H9 (cell line): ENCODE measurements around the gene CLEC10A. TPM values are rescaled to one million over a fixed set of nuclear protein-coding genes. Genes with fewer than 3 reads are reported as not detected.
A peak's percentile ranks its signal among the peaks of the same experiment; 100 is the strongest.

Experiments
- DNase-seq: peaks from one replicate; pipeline ENCODE4 v3.0.0-alpha.2; 2017
- H2AFZ ChIP-seq: one replicate; pipeline ENCODE4 v1.6.1; 2013; ENCODE audit warnings: mild to moderate bottlenecking, low read length, control low read depth, moderate library complexity
- H2AK5ac ChIP-seq: 2 replicates; pipeline ENCODE4 v1.6.1; 2013; ENCODE audit warnings: low read length, control low read depth, mixed read lengths; ENCODE audit not compliant: insufficient read length
- H2BK120ac ChIP-seq: one replicate; pipeline ENCODE4 v1.6.1; 2013; ENCODE audit warnings: low read depth, mild to moderate bottlenecking, low read length, control low read depth, inconsistent platforms; ENCODE audit not compliant: poor library complexity, severe bottlenecking
- H2BK12ac ChIP-seq: 2 replicates; pipeline ENCODE4 v1.6.1; 2013; ENCODE audit warnings: low read length, control low read depth, mixed read lengths, low read depth; ENCODE audit not compliant: insufficient read length
- H2BK15ac ChIP-seq: 2 replicates; pipeline ENCODE4 v1.6.1; 2013; ENCODE audit warnings: low read depth, low read length, control low read depth
- H2BK20ac ChIP-seq: one replicate; pipeline ENCODE4 v1.6.1; 2013; ENCODE audit warnings: low read depth, mild to moderate bottlenecking, low read length, control low read depth, inconsistent platforms; ENCODE audit not compliant: poor library complexity, severe bottlenecking
- H2BK5ac ChIP-seq: 2 replicates; pipeline ENCODE4 v1.6.1; 2013; ENCODE audit warnings: low read length, control low read depth, mixed read lengths; ENCODE audit not compliant: insufficient read length
- H3K14ac ChIP-seq: 2 replicates; pipeline ENCODE4 v1.6.1; 2013; ENCODE audit warnings: low read length, control low read depth; ENCODE audit not compliant: insufficient read depth
- H3K18ac ChIP-seq: 2 replicates; pipeline ENCODE4 v1.6.1; 2013; ENCODE audit warnings: low read depth, mild to moderate bottlenecking, mixed read lengths, low read length, control low read depth; ENCODE audit not compliant: insufficient read length
- H3K23ac ChIP-seq: 2 replicates; pipeline ENCODE4 v1.6.1; 2013; ENCODE audit warnings: low read length, control low read depth, mixed read lengths, low read depth; ENCODE audit not compliant: insufficient read length
- H3K23me2 ChIP-seq: 2 replicates; pipeline ENCODE4 v1.6.1; 2013; ENCODE audit warnings: low read depth, mild to moderate bottlenecking, mixed read lengths, low read length, control low read depth; ENCODE audit not compliant: insufficient read length, poor library complexity, severe bottlenecking
- H3K27ac ChIP-seq: 2 replicates; pipeline ENCODE4 v1.5.1; 2013; ENCODE audit warnings: low read length, control low read depth, mixed read lengths, low read depth; ENCODE audit not compliant: insufficient read length
- H3K27me3 ChIP-seq: 2 replicates; pipeline ENCODE4 v1.6.1; 2013; ENCODE audit warnings: low read length, control low read depth, inconsistent platforms; ENCODE audit not compliant: insufficient read depth
- H3K4ac ChIP-seq: 2 replicates; pipeline ENCODE4 v1.6.1; 2013; ENCODE audit warnings: low read depth, mild to moderate bottlenecking, control low read depth, inconsistent platforms, low read length, moderate library complexity
- H3K4me1 ChIP-seq: 2 replicates; pipeline ENCODE4 v1.6.1; 2013; ENCODE audit warnings: low read length, control low read depth, inconsistent platforms; ENCODE audit not compliant: insufficient read depth
- H3K4me2 ChIP-seq: 2 replicates; pipeline ENCODE4 v1.6.1; 2013; ENCODE audit warnings: low read length, control low read depth, mixed read lengths; ENCODE audit not compliant: insufficient read length, insufficient read depth
- H3K56ac ChIP-seq: 2 replicates; pipeline ENCODE4 v1.6.1; 2013; ENCODE audit warnings: low read depth, mild to moderate bottlenecking, mixed read lengths, low read length, control low read depth; ENCODE audit not compliant: insufficient read length
- H3K79me1 ChIP-seq: 2 replicates; pipeline ENCODE4 v1.6.1; 2013; ENCODE audit warnings: low read depth, mild to moderate bottlenecking, moderate library complexity, low read length, control low read depth, inconsistent platforms; ENCODE audit not compliant: insufficient read depth, poor library complexity, severe bottlenecking
- H3K79me2 ChIP-seq: 2 replicates; pipeline ENCODE4 v1.6.1; 2013; ENCODE audit warnings: low read length, control low read depth, inconsistent platforms; ENCODE audit not compliant: insufficient read depth
- H3K9ac ChIP-seq: 2 replicates; pipeline ENCODE4 v1.6.1; 2013; ENCODE audit warnings: low read length, control low read depth, mixed read lengths; ENCODE audit not compliant: insufficient read length; ENCODE audit errors: extremely low read depth
- H3K9me3 ChIP-seq: one replicate; pipeline ENCODE4 v1.6.1; 2013; ENCODE audit warnings: low read depth, low read length, inconsistent platforms; ENCODE audit not compliant: control insufficient read depth
- H3T11ph ChIP-seq: one replicate; pipeline ENCODE4 v1.6.1; 2013; ENCODE audit warnings: mild to moderate bottlenecking, low read length, control low read depth, inconsistent platforms
- H4K20me1 ChIP-seq: one replicate; pipeline ENCODE4 v1.6.1; 2013; ENCODE audit not compliant: control insufficient read depth, insufficient read length, insufficient read depth
- H4K5ac ChIP-seq: 2 replicates; pipeline ENCODE4 v1.6.1; 2013; ENCODE audit warnings: low read depth, mild to moderate bottlenecking, mixed read lengths, low read length, control low read depth; ENCODE audit not compliant: insufficient read length
- H4K8ac ChIP-seq: replicated peaks from 2 replicates; pipeline ENCODE4 v1.6.1; 2013; ENCODE audit warnings: low read length, control low read depth, mixed read lengths, low read depth; ENCODE audit not compliant: insufficient read length
- H4K91ac ChIP-seq: 2 replicates; pipeline ENCODE4 v1.6.1; 2013; ENCODE audit warnings: low read depth, mild to moderate bottlenecking, moderate library complexity, mixed read lengths, low read length, control low read depth; ENCODE audit not compliant: insufficient read length
- H3K27ac Mint-ChIP-seq, 3 experiments: 2 replicates in 2 of 3; 3 replicates in 1 of 3; pipeline ENCODE4 v1.8.0; 2020 to 2021; ENCODE audit warnings: mixed read lengths in 3 of 3, mild to moderate bottlenecking in 1 of 3, moderate library complexity in 1 of 3
- H3K27me3 Mint-ChIP-seq: 2 replicates; pipeline ENCODE4 v1.8.0; 2021; ENCODE audit warnings: low read depth, mild to moderate bottlenecking, moderate library complexity, mixed read lengths
- H3K36me3 Mint-ChIP-seq, 3 experiments: 2 replicates in 2 of 3; 3 replicates in 1 of 3; pipeline ENCODE4 v1.8.0; 2020 to 2021; ENCODE audit warnings: low read depth in 3 of 3, mixed read lengths in 3 of 3; ENCODE audit not compliant: insufficient read depth in 1 of 3
- H3K4me1 Mint-ChIP-seq, 2 experiments: 2 replicates each; pipeline ENCODE4 v1.8.0; 2020; ENCODE audit warnings: mixed read lengths in 2 of 2
- H3K4me3 Mint-ChIP-seq, 2 experiments: 2 replicates in 1 of 2; 3 replicates in 1 of 2; pipeline ENCODE4 v1.8.0; 2020 to 2021; ENCODE audit warnings: mild to moderate bottlenecking in 2 of 2, mixed read lengths in 2 of 2, moderate library complexity in 1 of 2
- H3K9me3 Mint-ChIP-seq, 2 experiments: 2 replicates in 1 of 2; 3 replicates in 1 of 2; pipeline ENCODE4 v1.8.0; 2020; ENCODE audit warnings: mild to moderate bottlenecking in 2 of 2, mixed read lengths in 2 of 2, moderate library complexity in 1 of 2
- WGBS: extraction: QIAGEN DNeasy Blood & Tissue Kit; methylation state at CpG from one replicate; pipeline ENCODE4 v1.1.7; 2013; ENCODE audit warnings: missing lambda C conversion rate, low lambda C conversion rate, mixed read lengths; ENCODE audit not compliant: insufficient read length; ENCODE audit errors: extremely low coverage; 5-methylcytosine and 5-hydroxymethylcytosine counted together
- total RNA-seq: library from RNA; stranded (reverse); gene quantifications from 2 replicates; pipeline ENCODE4 v1.2.1, GENCODE V29; 2021
- TF ChIP-seq, protein P1 (sequence below): fragments of 200-600 bp; sonication (generic); conservative IDR thresholded peaks from 3 replicates; pipeline ENCODE4 v1.8.0; 2021; ENCODE audit warnings: antibody characterized with exemption, mild to moderate bottlenecking

Gene CLEC10A
- total RNA-seq, 1 experiment from 2014 or later, result not detected

DNA sequence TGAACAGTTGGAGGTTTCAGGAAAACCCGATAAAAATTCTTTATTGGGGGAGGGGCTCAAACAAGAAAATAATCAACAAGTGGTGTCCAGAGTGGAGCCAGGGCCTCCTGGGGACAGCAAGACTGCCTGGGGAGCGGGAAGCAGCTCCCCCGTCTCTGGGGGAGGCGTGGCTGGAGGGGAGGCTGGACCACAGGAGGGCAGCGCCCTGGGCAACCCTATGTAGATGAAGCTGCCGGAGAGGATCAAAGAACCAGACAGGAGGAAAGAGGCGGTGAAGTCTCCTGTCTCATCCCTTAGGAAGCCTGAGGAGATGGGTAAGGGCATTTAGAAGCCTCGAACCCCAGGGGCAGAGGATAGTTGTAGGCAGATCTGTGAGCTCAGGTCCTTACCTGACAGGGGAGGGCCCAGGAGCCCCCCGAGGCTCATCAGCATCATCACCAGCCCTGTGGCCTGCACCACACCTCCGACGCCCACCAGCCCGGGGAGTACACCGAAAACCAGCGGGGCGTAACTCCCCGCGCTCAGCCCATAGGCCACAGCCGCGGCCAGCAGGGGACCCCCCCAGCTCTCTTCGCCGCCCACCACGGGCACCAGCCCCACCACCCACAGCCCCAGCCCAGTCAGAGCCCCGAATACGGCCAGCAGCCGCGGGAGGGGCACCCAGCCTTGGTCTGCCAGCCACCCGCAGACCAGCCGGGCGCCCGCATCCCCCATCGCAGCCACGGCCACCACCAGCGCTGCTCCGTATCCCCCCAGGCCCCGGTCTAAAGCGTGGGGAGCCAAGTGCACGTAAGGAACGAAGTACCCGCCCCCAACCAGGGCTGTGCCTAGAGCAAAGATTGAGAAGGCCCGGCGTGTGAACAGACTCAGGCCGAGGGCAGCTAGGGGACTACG is 38.2 kb downstream of the CLEC10A start:
- DNase-seq, result peak; percentile 76
- no peak overlapping the region for H3K4ac ChIP-seq
- peak overlapping the region; percentile 77 for H3K4me2 ChIP-seq
- H2AFZ ChIP-seq, result no peak overlapping the region
- H3K4me3 Mint-ChIP-seq, result peak overlapping the region; percentile 56 to 81
- no CpG with 5 or more reads among the region's 43 CpGs for WGBS
- H3K23ac ChIP-seq, result no peak overlapping the region
- no peak overlapping the region; the same call in 1 of the 2 replicates for H3K14ac ChIP-seq
- peaks cover 25 to 37% of the 10 kb centered on the region in 2 experiments for H3K4me1 Mint-ChIP-seq
- H3K27ac ChIP-seq, result no peak overlapping the region
- TF ChIP-seq, protein P1, sequence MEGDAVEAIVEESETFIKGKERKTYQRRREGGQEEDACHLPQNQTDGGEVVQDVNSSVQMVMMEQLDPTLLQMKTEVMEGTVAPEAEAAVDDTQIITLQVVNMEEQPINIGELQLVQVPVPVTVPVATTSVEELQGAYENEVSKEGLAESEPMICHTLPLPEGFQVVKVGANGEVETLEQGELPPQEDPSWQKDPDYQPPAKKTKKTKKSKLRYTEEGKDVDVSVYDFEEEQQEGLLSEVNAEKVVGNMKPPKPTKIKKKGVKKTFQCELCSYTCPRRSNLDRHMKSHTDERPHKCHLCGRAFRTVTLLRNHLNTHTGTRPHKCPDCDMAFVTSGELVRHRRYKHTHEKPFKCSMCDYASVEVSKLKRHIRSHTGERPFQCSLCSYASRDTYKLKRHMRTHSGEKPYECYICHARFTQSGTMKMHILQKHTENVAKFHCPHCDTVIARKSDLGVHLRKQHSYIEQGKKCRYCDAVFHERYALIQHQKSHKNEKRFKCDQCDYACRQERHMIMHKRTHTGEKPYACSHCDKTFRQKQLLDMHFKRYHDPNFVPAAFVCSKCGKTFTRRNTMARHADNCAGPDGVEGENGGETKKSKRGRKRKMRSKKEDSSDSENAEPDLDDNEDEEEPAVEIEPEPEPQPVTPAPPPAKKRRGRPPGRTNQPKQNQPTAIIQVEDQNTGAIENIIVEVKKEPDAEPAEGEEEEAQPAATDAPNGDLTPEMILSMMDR, result no peak
- H3K9me3 ChIP-seq, result no peaks in the 10 kb centered on the region
- H2BK5ac ChIP-seq, result no peak overlapping the region
- H4K20me1 ChIP-seq, result no peaks in the 10 kb centered on the region
- no peak overlapping the region for H2BK15ac ChIP-seq
- H3K27me3 ChIP-seq, result peaks cover 6% of the 10 kb centered on the region
- H4K8ac ChIP-seq, result no peak overlapping the region
- no peak overlapping the region for H3T11ph ChIP-seq
- H3K79me1 ChIP-seq, result no peaks in the 10 kb centered on the region
- H2BK12ac ChIP-seq, result no peak overlapping the region
- no peak overlapping the region for H2AK5ac ChIP-seq
- no peak overlapping the region for H3K56ac ChIP-seq
- H3K23me2 ChIP-seq, result peaks cover 33% of the 10 kb centered on the region
- peaks cover 84% of the 10 kb centered on the region for H3K27me3 Mint-ChIP-seq
- H4K5ac ChIP-seq, result no peak overlapping the region
- no peaks in the 10 kb centered on the region for H3K79me2 ChIP-seq
- H4K91ac ChIP-seq, result no peak overlapping the region
- H3K4me1 ChIP-seq, result no peaks in the 10 kb centered on the region
- no peaks in the 10 kb centered on the region for H3K9me3 Mint-ChIP-seq
- no peak overlapping the region for H3K27ac Mint-ChIP-seq
- no peak overlapping the region for H2BK20ac ChIP-seq
- no peak overlapping the region for H3K9ac ChIP-seq
- no peak overlapping the region for H2BK120ac ChIP-seq
- no peak overlapping the region for H3K18ac ChIP-seq
- no peaks in the 10 kb centered on the region; a peak in 1 of 7 replicates for H3K36me3 Mint-ChIP-seq
